ENCODE results near the gene PPP1R1C.

DNA sequence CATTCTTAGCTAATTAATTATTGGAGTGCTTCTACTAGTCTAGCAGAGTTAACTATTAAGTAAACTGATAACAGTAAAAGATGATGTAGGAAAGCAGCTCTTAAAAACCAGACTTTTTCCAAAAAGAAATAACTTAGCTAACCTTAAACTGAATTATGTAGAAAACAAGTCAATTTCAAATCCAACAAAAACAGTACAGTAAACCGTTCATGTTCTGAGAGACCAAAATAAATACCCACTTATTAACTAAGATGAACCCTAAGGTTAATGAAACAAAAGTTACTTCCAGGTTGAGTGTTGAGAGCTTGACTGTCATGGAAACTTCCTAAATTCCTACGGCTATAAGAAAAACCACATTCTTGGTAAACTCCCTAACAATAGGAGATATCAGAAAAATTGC lies 181.2 kb downstream of the PPP1R1C start:
- TF ChIP-seq, protein P1, sequence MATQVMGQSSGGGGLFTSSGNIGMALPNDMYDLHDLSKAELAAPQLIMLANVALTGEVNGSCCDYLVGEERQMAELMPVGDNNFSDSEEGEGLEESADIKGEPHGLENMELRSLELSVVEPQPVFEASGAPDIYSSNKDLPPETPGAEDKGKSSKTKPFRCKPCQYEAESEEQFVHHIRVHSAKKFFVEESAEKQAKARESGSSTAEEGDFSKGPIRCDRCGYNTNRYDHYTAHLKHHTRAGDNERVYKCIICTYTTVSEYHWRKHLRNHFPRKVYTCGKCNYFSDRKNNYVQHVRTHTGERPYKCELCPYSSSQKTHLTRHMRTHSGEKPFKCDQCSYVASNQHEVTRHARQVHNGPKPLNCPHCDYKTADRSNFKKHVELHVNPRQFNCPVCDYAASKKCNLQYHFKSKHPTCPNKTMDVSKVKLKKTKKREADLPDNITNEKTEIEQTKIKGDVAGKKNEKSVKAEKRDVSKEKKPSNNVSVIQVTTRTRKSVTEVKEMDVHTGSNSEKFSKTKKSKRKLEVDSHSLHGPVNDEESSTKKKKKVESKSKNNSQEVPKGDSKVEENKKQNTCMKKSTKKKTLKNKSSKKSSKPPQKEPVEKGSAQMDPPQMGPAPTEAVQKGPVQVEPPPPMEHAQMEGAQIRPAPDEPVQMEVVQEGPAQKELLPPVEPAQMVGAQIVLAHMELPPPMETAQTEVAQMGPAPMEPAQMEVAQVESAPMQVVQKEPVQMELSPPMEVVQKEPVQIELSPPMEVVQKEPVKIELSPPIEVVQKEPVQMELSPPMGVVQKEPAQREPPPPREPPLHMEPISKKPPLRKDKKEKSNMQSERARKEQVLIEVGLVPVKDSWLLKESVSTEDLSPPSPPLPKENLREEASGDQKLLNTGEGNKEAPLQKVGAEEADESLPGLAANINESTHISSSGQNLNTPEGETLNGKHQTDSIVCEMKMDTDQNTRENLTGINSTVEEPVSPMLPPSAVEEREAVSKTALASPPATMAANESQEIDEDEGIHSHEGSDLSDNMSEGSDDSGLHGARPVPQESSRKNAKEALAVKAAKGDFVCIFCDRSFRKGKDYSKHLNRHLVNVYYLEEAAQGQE (IDR thresholded peaks at IDR 0.05; ENCODE audit: insufficient read depth in 1 of 2, low read depth in 2 of 2, low read length in 2 of 2) = no peak
- TF ChIP-seq POLR2AphosphoS5 (IDR thresholded peaks at IDR 0.05; ENCODE audit: low read depth, low read length) = no peak

All from PFSK-1 (cell line).